NCI-H510A (cell line): ENCODE data around the gene SLC2A2.

ENCODE experiments used
- DNase-seq: peaks from one replicate; lab custom pipeline; 2025; lab: John Stamatoyannopoulos, UW

Gene SLC2A2

GRCh38 chr3:171028779-171029232 is 2.3 kb upstream of the SLC2A2 start:
- DNase-seq, result no peak

GRCh38 chr3:171028025-171028778 is 1.7 kb upstream of the SLC2A2 start:
- DNase-seq, result peak; percentile 50

GRCh38 chr3:171023566-171023965 is 3.0 kb downstream of the SLC2A2 start:
- DNase-seq, result no peak

- no peak for DNase-seq
These were observed 5.1 kb downstream of the SLC2A2 start for GRCh38 chr3:171021377-171021776.

- DNase-seq, result no peak
These were observed 8.2 kb downstream of the SLC2A2 start for GRCh38 chr3:171018156-171018935.

GRCh38 chr3:171013822-171014748 is 12.4 kb downstream of the SLC2A2 start:
- no peak for DNase-seq

GRCh38 chr3:171011873-171012336 is 14.6 kb downstream of the SLC2A2 start:
- DNase-seq, result no peak

- no peak for DNase-seq
These were observed 15.2 kb downstream of the SLC2A2 start for GRCh38 chr3:171011109-171011872.

- DNase-seq, result no peak
These were observed 19.2 kb downstream of the SLC2A2 start for GRCh38 chr3:171007316-171007715.

GRCh38 chr3:171005648-171006047 is 20.9 kb downstream of the SLC2A2 start:
- DNase-seq, result no peak

- no peak for DNase-seq
These were observed 24.4 kb downstream of the SLC2A2 start for GRCh38 chr3:171001957-171002694.

- DNase-seq, result no peak
These were observed 25.1 kb downstream of the SLC2A2 start for GRCh38 chr3:171001250-171001893.

GRCh38 chr3:171000281-171000680 is 26.2 kb downstream of the SLC2A2 start:
- no peak for DNase-seq

- no peak for DNase-seq
These were observed 26.7 kb downstream of the SLC2A2 start for GRCh38 chr3:170999737-171000242.

GRCh38 chr3:170997961-170998913 is 28.3 kb downstream of the SLC2A2 start:
- no peak for DNase-seq

GRCh38 chr3:170992854-170993253 is 33.7 kb downstream of the SLC2A2 start:
- DNase-seq, result no peak

GRCh38 chr3:170991664-170992063 is 34.9 kb downstream of the SLC2A2 start:
- DNase-seq, result no peak

GRCh38 chr3:170989100-170989648 is 37.3 kb downstream of the SLC2A2 start:
- no peak for DNase-seq
